Activated CD8-positive, alpha-beta T cell treated with anti-CD3 and anti-CD28 coated beads, Interleukin-2, amount 10 ng/mL, durations not matched to agents 7 days and 5 days (primary cell): Measurements from ENCODE around the gene CALCB. TPM values are rescaled to one million over a fixed set of nuclear protein-coding genes. Genes with fewer than 3 reads are reported as not detected.
"Not testable (repeated sequence)": the region's sequence is repeated elsewhere in the genome, so short reads cannot be mapped to it uniquely, and the experiment has no call there.

Source experiments
- ATAC-seq: fragments of 150-1000 bp; cut with Tn5 transposase; one replicate; pipeline ENCODE4 v1.10.0; 2021; ENCODE audit warnings: moderate library complexity
- CTCF ChIA-PET: fragments of 350-600 bp; sonication (Branson Sonifier 250); formaldehyde crosslinking; loops from one replicate; lab custom pipeline; 2021; ENCODE audit warnings: antibody characterized with exemption; lab: Charles Lee
- POLR2A ChIA-PET: fragments of 350-600 bp; sonication (Branson Sonifier 250); formaldehyde crosslinking; loops from one replicate; lab custom pipeline; 2021; ENCODE audit warnings: antibody characterized with exemption; lab: Charles Lee
- DNase-seq: peaks from one replicate; pipeline ENCODE4 v3.0.0-alpha.2; 2020
- H3K27ac Mint-ChIP-seq: one replicate; pipeline ENCODE4 v1.8.0; 2021; ENCODE audit warnings: mild to moderate bottlenecking, mixed read lengths
- H3K27me3 Mint-ChIP-seq: one replicate; pipeline ENCODE4 v1.8.0; 2021; ENCODE audit warnings: low read depth, mixed read lengths
- H3K36me3 Mint-ChIP-seq: one replicate; pipeline ENCODE4 v1.8.0; 2021; ENCODE audit warnings: low read depth, mixed read lengths
- H3K4me1 Mint-ChIP-seq: one replicate; pipeline ENCODE4 v1.8.0; 2021; ENCODE audit warnings: low read depth, mixed read lengths
- H3K4me3 Mint-ChIP-seq: one replicate; pipeline ENCODE4 v1.8.0; 2021; ENCODE audit warnings: mild to moderate bottlenecking, mixed read lengths
- H3K9me3 Mint-ChIP-seq: one replicate; pipeline ENCODE4 v1.8.0; 2022; ENCODE audit warnings: mixed read lengths; ENCODE audit not compliant: insufficient read depth
- total RNA-seq, 2 experiments: library from RNA; stranded (reverse); gene quantifications; one replicate each; pipeline ENCODE4 v1.2.3, GENCODE V29; 2021

CALCB gene, protein sequence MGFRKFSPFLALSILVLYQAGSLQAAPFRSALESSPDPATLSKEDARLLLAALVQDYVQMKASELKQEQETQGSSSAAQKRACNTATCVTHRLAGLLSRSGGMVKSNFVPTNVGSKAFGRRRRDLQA
- under 1 TPM; 0.79 to 0.91 TPM for total RNA-seq

DNA sequence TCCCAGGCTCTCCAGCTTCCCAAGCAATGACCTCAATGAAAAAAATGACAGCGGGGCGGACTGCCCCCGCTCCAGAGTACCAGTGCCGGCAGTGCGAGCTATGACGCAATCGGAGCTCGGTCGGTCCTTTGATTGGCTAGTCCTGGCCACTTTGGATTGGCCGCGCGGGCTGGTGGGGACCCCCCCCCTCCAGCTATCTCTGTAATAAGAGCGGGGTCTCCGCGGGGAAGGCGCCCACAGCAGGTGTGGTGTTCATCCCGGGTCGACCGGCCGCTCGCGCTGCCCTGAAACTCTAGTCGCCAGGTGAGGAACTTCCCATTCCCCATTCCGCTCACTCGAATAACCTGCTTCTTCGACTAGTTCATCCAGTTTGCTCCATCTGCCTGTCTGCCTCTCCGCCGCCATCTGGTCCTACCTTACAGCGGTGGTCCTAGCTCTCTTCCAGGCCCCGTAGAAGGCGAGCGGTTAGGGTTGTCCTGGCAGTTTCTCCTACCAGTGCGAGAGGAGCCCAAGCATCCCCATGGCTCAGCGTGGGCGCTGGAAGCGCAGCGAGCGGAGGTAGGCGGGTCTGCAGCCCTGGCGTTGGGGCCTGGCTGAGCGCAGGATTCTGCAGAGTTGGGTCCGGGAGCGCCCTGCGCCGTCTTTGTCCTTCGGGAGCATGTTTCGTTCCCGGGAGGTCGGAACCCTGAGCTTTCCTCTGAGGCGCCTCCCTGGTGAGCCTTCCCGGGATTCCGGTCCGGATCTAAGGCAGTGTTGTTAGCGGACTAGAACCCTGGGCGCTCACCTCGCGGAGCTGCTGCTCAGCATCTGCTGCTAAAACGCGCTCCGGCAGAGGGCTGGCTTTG lies at the start of gene CALCB:
Gene CALCB (plus strand): TSS at position 233 of the 845 bp plus-strand sequence. CDS start 1,126 bp downstream, outside the sequence.
- DNase-seq, result peak; percentile 27
- Mint-ChIP-seq H3K4me1 (peaks cover 23% of the 10 kb centered on the region), H3K27me3 (peaks cover 14% of the 10 kb centered on the region), H3K9me3 (peaks cover 11% of the 10 kb centered on the region), H3K27ac (no peak within 1 kb of the TSS), H3K36me3 (no peaks in the 10 kb centered on the region), H3K4me3 (peak within 1 kb of the TSS; percentile 69)
- ChIA-PET CTCF (interaction anchor here (0.9 to 6.5 kb wide), 23 partner anchors 13 to 283 kb away, joined by 3 to 196 read pairs (median 6); no protein-coding TSS in a partner anchor), POLR2A (no interaction called here)
- ATAC-seq, result peak; percentile 5

DNA sequence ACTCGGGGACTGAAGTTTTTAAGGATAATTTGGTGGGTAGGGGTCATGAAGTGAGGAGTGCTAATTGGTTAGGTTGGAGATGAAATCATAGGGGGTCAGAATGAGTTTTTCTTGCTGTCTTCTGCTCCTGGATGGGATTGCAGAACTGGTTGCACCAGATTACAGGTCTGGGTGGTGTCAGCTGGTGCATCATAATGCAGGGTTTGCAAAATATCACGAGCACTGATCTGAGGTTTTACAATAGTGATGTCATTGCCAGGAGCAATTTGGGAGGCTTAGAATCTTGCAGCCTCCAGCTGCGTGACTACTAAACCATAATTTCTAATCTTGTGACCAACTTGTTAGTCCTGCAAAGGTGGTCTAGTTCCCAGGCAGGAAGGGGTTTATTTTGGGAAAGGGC lies 46.4 kb upstream of the CALCB start:
- H3K4me3 Mint-ChIP-seq, result no peak overlapping the region
- ChIA-PET POLR2A (no interaction called here), CTCF (interaction anchor here (1.4 kb wide), 1 partner anchor 21 kb away, joined by 3 read pairs; no protein-coding TSS in a partner anchor)
- H3K27ac Mint-ChIP-seq, result no peak overlapping the region
- ATAC-seq, result no peak
- no peak for DNase-seq
- H3K36me3 Mint-ChIP-seq, result no peaks in the 10 kb centered on the region
- no peaks in the 10 kb centered on the region for H3K9me3 Mint-ChIP-seq
- peaks cover 26% of the 10 kb centered on the region for H3K27me3 Mint-ChIP-seq
- no peaks in the 10 kb centered on the region for H3K4me1 Mint-ChIP-seq

DNA sequence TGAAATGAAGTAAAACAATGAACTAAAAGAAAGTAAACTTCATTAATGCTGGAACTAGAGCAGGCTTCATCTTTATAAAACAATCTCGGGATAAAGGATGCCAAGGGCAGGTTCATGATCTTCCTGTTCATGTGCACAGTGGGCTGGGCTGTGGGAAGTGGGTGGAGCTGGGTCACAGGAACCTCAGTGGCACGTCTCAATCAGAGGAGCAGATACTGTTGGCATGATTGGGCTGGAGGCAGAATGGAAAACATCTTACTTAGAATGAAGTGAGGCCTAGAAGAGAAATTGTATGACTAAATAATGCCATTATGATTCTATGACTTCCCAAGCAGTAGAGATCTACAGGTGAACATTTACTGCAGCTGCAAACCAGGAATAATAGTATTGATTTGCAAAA lies 45.4 kb upstream of the CALCB start:
- ChIA-PET POLR2A (no interaction called here), CTCF (interaction anchor here (1.4 kb wide), 1 partner anchor 22 kb away, joined by 3 read pairs; no protein-coding TSS in a partner anchor)
- no peak for DNase-seq
- no peak for ATAC-seq
- no peak overlapping the region for H3K4me3 Mint-ChIP-seq
- H3K9me3 Mint-ChIP-seq, result no peaks in the 10 kb centered on the region
- H3K27me3 Mint-ChIP-seq, result peaks cover 27% of the 10 kb centered on the region
- H3K27ac Mint-ChIP-seq, result no peak overlapping the region
- no peaks in the 10 kb centered on the region for H3K4me1 Mint-ChIP-seq
- H3K36me3 Mint-ChIP-seq, result no peaks in the 10 kb centered on the region

DNA sequence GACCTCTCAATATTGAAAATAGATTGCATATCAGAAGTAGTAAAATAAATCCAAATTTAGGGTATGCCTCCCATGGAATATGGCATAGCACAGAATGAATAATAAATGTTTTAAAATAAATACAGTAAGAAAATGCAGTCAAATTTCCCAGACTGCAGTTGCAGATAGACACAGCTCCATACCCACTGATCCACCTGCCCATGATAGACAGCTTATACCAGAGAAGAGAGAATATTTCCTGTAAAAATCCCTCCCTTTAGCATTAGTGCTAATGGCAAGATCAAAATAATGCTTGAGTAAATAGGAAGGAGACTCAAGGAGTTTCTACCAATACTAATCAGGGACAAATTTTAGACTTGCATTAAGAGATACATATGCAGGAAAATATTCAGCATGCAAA lies 45.0 kb upstream of the CALCB start:
- ChIA-PET POLR2A (no interaction called here), CTCF (interaction anchor here (1.4 kb wide), 1 partner anchor 22 kb away, joined by 3 read pairs; no protein-coding TSS in a partner anchor)
- Mint-ChIP-seq H3K27me3 (peaks cover 30% of the 10 kb centered on the region), H3K27ac (no peak overlapping the region), H3K4me3 (no peak overlapping the region), H3K4me1 (no peaks in the 10 kb centered on the region), H3K36me3 (no peaks in the 10 kb centered on the region), H3K9me3 (no peaks in the 10 kb centered on the region)
- ATAC-seq (no peak), DNase-seq (no peak)

DNA sequence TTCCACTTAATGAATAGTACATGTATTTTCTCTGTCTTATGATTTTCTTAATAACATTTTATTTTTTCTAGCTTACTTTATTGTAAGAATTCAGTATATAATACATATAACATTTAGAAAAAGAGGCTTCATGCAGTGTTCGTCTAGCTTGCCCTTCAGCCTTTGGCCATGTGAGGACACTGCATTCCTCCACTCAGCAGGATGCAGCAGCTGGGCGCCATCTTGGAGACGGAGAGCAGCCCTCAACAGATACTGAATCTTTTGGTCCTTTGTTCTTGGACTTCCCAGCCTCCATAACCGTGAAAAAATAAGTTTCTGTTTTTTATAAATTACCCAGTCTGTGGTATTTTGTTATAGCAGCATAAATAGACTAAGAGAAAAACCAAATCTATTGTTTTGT lies 41.4 kb upstream of the CALCB start:
- ATAC-seq, H3K4me1 Mint-ChIP-seq, H3K4me3 Mint-ChIP-seq, H3K9me3 Mint-ChIP-seq, POLR2A ChIA-PET, DNase-seq, H3K27ac Mint-ChIP-seq, H3K36me3 Mint-ChIP-seq: not testable (repeated sequence)
- CTCF ChIA-PET, result interaction anchor here (2.2 kb wide), 1 partner anchor 26 kb away, joined by 8 read pairs; no protein-coding TSS in a partner anchor
- peaks cover 21% of the 10 kb centered on the region for H3K27me3 Mint-ChIP-seq

DNA sequence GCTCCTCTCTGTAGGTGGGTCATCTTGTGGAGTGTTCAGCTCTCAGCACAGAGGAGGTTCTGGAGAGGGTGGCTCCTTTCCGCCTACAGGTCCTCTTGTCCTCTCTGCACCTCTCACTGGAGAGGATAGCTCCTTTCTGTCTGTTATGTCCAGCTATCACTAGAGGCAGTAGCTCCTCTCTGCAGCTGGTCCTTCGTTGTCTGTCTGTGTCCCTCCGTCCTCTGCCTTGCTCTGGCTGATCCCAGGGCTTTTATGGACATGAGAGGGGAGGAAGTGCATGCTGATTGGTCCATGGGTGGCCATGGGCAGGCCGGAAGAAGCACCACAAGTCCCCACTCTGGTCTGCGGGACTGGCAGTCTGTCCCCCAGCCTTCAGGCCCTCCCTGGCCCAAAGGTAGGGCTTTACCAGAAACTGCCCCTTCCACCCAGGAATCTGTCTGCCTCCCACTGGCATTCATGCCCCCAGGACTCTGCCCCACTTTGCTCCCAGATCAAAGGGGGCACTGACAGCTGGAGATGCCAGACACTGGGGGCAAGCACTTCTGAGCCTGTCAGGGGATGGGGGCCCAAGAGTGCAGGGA lies 38.6 kb upstream of the CALCB start:
- ChIA-PET POLR2A (no interaction called here), CTCF (no interaction called here)
- Mint-ChIP-seq H3K27ac (no peak overlapping the region), H3K27me3 (peaks cover 23% of the 10 kb centered on the region), H3K9me3 (no peaks in the 10 kb centered on the region), H3K36me3 (no peaks in the 10 kb centered on the region), H3K4me3 (no peak overlapping the region), H3K4me1 (no peaks in the 10 kb centered on the region)
- DNase-seq (no peak), ATAC-seq (no peak)

DNA sequence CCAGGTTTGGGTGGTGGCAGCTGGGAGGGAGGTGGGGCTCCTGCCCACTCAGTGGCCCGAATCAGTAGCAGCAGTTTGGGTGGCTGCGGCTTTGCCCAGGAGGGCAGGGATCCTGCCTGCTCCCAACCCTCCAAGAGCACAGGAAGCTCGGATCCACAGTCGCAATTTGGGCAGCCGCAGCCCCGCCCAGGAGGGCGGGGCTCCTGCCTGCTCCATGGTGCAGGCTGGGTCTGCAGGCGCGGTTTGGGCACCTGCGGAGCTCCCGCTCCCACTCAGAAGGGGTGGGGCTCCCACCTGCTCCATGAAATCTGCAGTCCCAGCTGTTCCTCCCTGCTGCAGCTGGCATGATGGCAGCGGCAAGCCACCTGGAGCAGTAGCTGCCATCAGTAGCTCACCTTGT lies 38.1 kb upstream of the CALCB start:
- ChIA-PET CTCF (no interaction called here), POLR2A (no interaction called here)

DNA sequence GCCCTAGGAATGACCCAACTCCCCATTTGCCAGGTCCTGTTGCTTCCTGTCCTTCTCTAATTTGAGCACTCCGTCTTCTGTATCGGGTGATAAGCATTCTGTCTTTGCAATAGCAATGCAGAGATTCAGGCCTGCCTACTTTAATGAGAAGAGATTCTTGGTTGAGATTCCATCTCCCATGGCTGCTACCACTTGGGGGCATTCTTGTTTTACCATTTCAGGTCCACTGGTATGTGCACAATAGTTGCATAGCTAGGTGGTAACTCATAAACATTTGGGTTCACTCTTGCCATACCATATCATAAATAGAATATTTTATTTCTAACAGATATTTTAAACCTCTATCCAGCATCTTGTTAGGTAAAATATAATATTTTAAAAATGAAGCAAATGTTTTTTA lies 34.4 kb upstream of the CALCB start:
- Mint-ChIP-seq H3K9me3 (no peaks in the 10 kb centered on the region), H3K4me1 (no peaks in the 10 kb centered on the region), H3K27ac (no peak overlapping the region), H3K27me3 (peaks cover 20% of the 10 kb centered on the region), H3K36me3 (no peaks in the 10 kb centered on the region), H3K4me3 (no peak overlapping the region)
- CTCF ChIA-PET, result interaction anchor here (1.4 to 1.8 kb wide), 3 partner anchors 36 to 62 kb away, joined by 4 to 7 read pairs (median 7); no protein-coding TSS in a partner anchor
- no peak for ATAC-seq
- POLR2A ChIA-PET, result no interaction called here
- DNase-seq, result no peak

More for the DNA sequence above, 38.1 kb upstream of the CALCB start:
- H3K4me3 Mint-ChIP-seq, result no peak overlapping the region
- no peak overlapping the region for H3K27ac Mint-ChIP-seq
- DNase-seq (no peak), ATAC-seq (no peak)
- no peaks in the 10 kb centered on the region for H3K9me3 Mint-ChIP-seq
- peaks cover 19% of the 10 kb centered on the region for H3K27me3 Mint-ChIP-seq
- no peaks in the 10 kb centered on the region for H3K36me3 Mint-ChIP-seq
- no peaks in the 10 kb centered on the region for H3K4me1 Mint-ChIP-seq

DNA sequence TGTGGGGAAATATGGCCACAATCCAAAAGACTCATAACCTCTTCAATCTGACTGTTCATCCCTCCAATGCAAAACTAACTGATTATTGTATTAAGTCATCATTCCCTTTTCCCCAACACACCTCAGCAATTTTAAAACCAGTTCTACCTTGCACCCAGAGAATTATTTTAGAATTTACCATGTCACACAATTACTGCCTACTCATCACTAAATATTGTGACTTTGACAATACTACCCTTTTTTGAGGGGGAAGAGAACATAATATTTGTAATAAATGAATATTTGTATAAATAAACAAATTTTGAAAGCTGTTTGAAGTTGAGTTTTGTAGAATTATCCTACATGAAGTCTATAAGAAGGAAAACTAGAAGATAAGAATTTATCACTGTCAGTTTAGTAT lies 28.2 kb upstream of the CALCB start:
- DNase-seq (no peak), ATAC-seq (no peak)
- Mint-ChIP-seq H3K9me3 (no peaks in the 10 kb centered on the region), H3K27ac (no peak overlapping the region), H3K36me3 (no peaks in the 10 kb centered on the region), H3K4me1 (no peaks in the 10 kb centered on the region), H3K27me3 (peaks cover 21% of the 10 kb centered on the region), H3K4me3 (no peak overlapping the region)
- CTCF ChIA-PET, result no interaction called here
- POLR2A ChIA-PET, result no interaction called here

DNA sequence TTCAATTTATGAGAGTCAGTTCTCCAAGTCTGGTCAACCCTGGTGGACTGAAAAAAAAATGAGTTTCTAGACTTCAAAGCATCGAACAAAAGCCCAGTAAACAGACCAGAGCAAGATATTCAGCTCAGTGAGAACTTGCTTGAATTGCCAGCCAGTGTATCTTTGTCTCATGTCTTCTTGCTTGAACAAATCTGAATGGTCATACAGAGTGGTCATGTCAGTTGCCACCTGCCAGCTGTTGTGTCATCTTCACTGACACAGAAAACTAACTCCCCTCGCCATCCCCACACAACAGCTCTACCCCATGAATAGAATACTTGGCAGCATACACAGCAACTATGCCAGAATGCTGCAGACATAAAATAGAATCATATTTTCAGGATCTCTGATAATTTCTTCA lies 27.5 kb upstream of the CALCB start:
- Mint-ChIP-seq H3K4me3 (no peak overlapping the region), H3K27ac (no peak overlapping the region), H3K36me3 (no peaks in the 10 kb centered on the region), H3K27me3 (peaks cover 21% of the 10 kb centered on the region), H3K9me3 (no peaks in the 10 kb centered on the region), H3K4me1 (no peaks in the 10 kb centered on the region)
- ATAC-seq, result no peak
- ChIA-PET POLR2A (no interaction called here), CTCF (interaction anchor here (0.7 to 1.1 kb wide), 2 partner anchors 28 to 39 kb away, joined by 3 read pairs; partner anchors contain the start of gene CALCB)
- DNase-seq, result no peak

DNA sequence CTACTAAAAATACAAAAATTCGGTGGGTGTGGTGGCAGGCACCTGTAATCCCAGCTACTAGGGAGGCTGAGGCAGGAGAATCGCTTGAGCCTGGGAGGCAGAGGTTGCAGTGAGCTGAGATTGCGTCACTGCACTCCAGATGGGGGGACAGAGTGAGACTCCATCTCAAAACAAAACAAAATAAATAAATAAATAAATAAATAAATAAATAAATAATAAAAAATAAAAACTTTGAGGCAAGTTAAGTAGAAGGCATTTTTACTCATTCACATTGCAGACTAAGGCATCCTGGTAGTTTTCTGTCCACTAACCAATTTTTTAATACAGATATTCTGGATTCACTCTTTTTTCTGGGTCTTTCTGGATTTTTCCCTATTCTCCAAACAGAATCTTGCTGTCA lies 26.7 kb upstream of the CALCB start:
- ATAC-seq, H3K27ac Mint-ChIP-seq, POLR2A ChIA-PET, H3K4me1 Mint-ChIP-seq, DNase-seq, H3K9me3 Mint-ChIP-seq, H3K4me3 Mint-ChIP-seq, H3K36me3 Mint-ChIP-seq: not testable (repeated sequence)
- peaks cover 16% of the 10 kb centered on the region for H3K27me3 Mint-ChIP-seq
- CTCF ChIA-PET, result interaction anchor here (0.7 to 1.1 kb wide), 3 partner anchors 27 to 138 kb away, joined by 3 read pairs; partner anchors contain the start of gene CALCB
